GM18867 (cell line): Measurements from ENCODE around the gene ARHGDIB.
A peak's percentile ranks its signal among the peaks of the same experiment; 100 is the strongest.

ENCODE experiments used
- ATAC-seq: cut with Tn5 transposase; IDR thresholded peaks from one replicate; pipeline ENCODE4 v1.9.1; 2021; ENCODE audit warnings: mild to moderate bottlenecking, moderate library complexity; ENCODE audit not compliant: unreplicated experiment

ARHGDIB gene

DNA sequence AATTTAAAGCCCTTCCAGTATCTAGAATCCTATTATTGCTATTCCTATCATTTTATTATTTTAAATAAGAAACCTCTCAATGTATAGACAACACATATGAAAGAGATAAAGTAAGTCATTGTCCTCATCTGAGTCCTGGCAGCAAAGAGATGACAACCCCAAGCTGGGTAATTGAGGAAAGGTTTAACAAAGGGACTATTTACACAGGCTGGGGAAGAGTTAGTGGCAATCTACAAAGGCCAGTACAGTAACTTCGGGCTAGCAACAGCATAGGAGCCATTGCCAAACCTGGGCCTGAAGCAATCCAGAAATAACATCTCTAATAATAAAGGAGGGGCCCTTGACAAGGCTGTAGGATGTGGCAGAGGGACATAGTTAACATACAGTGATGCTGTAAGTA lies 22.6 kb upstream of the ARHGDIB start:
- ATAC-seq, result no peak

GRCh38 chr12:14982991-14983390 lies 21.6 kb upstream of the ARHGDIB start:
- ATAC-seq, result peak; percentile 56

GRCh38 chr12:14982562-14982961 lies 21.2 kb upstream of the ARHGDIB start:
- no peak for ATAC-seq

GRCh38 chr12:14981049-14981448 lies 19.6 kb upstream of the ARHGDIB start:
- no peak for ATAC-seq

GRCh38 chr12:14979468-14979867 lies 18.1 kb upstream of the ARHGDIB start:
- ATAC-seq, result no peak

DNA sequence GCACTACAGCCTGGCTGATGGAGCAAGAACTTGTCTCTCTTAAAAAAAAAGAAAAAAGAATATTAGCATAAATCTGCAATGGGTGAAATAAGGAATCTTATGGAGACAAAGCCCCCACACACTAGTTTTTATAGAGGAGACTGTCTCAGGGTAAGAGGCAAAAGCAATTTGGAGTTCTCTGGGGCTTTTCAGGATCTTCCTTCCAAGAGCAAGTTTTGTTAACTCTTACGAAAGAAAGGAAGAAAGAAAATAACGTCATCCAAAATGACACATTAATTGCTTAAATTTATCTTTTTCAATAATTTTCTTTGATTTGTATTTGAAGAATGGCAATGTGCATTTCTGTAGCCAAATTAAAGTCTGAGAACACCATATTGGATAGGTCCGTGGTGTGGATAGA lies 15.3 kb upstream of the ARHGDIB start:
- ATAC-seq, result no peak

DNA sequence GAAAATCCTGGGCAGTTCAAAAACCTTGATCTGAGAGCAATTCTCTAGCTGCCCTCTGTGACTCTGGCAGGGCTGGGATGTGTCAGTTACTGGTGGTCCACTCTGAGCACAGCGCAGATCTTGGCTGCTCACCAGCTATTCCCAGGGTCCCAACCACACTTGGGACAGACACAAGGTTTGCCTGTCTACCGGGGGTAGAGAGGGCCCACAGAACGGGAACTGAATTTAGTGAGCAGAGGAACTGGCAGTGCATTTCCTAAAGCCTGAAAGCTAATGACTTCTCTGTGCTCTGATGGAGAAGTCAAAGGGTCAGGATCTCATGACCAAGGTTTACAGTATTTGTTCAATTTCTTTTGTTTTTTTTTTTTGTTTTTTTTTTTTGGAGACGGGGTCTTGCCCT lies 14.1 kb upstream of the ARHGDIB start:
- no peak for ATAC-seq

- peak; percentile 66 for ATAC-seq
Measured at GRCh38 chr12:14974633-14975032, 13.2 kb upstream of the ARHGDIB start.

DNA sequence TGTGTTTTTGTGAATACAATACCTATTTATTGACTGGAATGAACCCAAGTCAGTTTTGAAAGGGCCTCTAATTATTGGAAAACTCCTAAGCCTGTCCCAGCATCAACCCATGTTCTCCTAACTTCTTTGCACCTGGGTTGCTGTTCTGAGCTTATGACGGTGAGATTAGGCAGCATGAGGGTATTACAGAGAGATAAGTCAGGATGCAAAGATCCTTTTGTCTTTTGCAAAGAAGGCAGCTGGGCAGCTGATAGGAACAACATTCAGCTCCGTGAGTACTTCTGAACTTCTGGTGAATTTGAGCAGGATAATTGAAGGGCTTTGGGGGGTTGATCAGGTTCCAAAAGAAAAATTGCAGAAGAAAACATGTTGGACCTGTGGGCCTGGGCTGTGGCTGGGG lies 11.4 kb upstream of the ARHGDIB start, which contains the start of gene PDE6H:
Gene PDE6H, plus strand, starts transcription at position 227 of the 400 bp plus-strand sequence. CDS start 4,971 bp downstream, outside the sequence.
- ATAC-seq, result no peak

- ATAC-seq, result no peak
Measured at GRCh38 chr12:14970473-14970872, 9.1 kb upstream of the ARHGDIB start.

DNA sequence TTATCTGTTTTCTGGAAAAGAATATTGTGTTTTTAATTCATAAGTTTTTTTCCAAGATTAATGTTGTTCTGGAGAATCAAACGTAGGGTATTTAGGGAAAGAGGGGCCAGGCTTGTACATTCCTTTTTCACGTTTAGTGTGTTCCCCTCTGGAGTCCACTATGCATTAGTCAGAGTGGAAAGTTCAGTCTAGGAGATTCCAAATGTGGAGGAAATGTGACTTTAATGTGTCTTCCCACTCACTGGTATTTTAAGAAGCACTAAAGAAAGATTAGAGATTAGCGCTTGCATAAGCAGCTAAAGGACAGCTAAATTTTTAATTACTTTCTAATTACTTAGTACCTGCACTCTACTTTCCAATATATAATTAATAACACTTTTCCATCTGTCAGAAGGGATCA lies 7.1 kb upstream of the ARHGDIB start:
- ATAC-seq, result no peak

GRCh38 chr12:14965221-14965620 lies 3.8 kb upstream of the ARHGDIB start:
- no peak for ATAC-seq

- ATAC-seq, result no peak
Measured at GRCh38 chr12:14964406-14964805, 3.0 kb upstream of the ARHGDIB start.

DNA sequence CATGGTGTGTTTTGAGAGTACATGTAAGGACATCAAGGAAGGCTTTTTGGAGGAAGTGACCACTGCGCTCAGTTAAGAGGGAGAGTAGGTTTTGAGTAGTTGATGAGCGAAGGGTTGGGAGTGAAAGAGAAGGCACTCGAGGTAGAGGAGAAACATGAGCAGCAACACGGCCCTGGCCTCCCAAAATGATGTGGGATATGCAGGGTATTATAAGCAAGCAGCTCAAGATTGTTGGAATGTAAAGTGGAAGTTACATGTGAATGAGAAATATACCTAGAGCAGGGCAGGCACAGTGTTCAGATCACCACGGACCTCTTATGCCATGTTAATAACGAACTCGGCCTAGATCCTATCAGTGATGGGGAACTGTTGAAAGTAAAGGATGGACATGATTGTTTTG lies 2.1 kb upstream of the ARHGDIB start:
- no peak for ATAC-seq

DNA sequence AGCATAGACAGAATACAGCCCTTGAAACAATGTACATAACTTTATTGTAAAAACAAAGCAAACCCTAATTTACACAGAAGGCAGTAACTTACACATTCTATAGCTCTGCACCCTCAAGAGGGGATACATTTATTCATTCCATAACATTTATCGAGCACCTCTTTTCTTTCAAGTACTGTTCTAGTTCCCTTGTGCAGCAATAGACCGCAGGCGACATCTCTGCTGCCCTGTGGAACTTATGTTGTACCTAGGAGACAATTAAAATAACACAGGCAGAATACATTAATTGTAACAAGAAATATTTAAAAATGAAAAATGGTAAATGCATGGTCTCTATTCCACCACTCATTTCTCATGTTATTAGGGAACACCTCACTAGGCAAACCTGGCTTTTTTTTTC lies 1.4 kb upstream of the ARHGDIB start:
- ATAC-seq, result no peak

DNA sequence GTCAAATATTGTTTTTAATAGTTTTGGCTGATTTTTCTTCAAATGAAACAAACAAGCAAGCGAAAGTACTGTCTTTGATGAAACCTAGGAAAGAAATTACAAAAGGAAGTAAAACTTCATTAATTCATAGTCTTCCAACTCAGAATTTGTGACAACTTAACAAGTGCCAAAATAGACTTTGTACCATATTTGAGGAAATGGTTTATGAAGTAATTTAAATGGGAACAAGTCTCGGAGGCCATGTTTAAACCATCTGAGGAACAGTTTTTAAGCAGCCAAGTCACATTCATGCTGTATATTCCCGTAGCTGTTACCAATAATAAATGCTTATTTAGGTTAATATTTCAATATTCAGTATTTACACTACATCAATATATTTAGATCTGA lies 745 bp upstream of the ARHGDIB start:
- no peak for ATAC-seq

GRCh38 chr12:14960548-14961465 lies 594 bp downstream of the ARHGDIB start:
- ATAC-seq, result peak; percentile 37

DNA sequence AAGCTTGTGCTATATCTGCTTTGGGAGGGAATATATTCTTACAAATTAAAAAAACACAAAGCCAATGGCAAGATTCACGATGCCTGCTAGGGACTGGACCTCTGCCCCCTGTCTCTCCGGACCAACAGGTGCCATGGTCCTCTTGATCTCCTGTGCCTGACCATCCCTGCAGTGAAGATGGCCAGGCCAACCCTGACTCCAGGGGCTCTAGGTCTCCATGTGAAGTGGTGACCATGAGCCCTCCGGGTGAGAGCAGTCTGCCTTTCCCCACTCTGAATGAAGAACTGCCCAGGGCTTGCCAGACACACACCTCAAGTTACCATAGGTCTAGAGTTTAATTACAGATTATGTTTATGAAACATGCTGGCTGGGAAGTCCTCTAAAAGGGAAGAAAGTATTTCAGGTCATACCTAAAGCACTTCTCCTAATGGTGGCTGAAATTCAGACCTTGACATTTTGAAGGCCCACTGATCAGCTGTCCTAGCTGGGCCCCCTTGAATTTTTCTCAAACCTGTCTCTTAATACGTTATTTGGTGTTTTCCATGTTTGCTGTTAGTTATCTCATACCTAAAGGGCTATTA lies 1.4 kb downstream of the ARHGDIB start:
- no peak for ATAC-seq

DNA sequence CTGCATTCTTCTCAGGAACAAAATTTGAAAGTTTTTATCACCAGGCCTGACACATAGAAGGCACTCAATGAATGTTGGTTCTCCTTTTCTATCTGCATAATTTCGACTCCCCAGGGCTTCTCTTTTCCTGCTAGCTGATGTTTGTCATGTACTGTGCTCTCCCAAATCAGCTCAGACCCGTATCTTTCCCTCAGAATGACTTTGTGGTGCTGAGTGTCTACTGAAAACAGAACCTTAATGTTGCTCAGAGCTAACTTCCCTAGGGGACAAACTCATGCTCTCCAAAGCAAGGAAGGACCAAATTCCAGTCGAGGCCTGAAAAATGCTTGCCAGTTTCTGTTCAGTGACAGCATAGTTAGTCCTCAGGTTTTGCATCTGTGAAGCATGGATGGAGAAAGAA lies 1.9 kb downstream of the ARHGDIB start:
- ATAC-seq, result no peak

DNA sequence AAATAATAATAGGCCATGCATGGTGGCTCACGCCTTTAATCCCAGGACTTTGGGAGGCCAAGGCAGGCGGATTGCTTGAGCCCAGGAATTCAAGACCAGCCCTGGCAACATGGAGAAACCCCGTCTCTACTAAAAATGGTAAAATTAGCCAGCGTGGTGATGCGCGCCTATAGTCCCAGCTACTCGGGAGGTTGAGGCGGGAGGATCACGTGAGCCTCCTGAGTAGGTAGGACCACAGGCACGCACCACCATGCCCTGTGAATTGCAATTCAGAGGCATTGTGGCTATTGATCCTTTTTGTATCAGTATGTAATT lies 2.3 kb downstream of the ARHGDIB start:
- no peak for ATAC-seq

- ATAC-seq, result no peak
Measured at GRCh38 chr12:14958361-14959125, 2.9 kb downstream of the ARHGDIB start.
